CD14-positive monocyte (primary cell): ENCODE data around the gene ATP2C2. TPM values are rescaled to one million over a fixed set of nuclear protein-coding genes. Genes with fewer than 3 reads are reported as not detected.

ENCODE experiments used
- DNase-seq, 3 donors: peaks; one replicate each; pipeline ENCODE4 v3.0.0-alpha.2; 2011 to 2022
- H2AFZ ChIP-seq: 2 replicates; pipeline ENCODE4 v1.6.0; 2012; ENCODE audit warnings: mild to moderate bottlenecking, low read depth, low read length, inconsistent platforms; ENCODE audit not compliant: insufficient read depth, poor library complexity, severe bottlenecking
- H3K27ac ChIP-seq, 2 donors: 1 replicate in 1 of 2; 2 replicates in 1 of 2; pipeline ENCODE4 v1.5.1; 2012 to 2013; ENCODE audit warnings: low read length in 2 of 2, control low read depth in 1 of 2, inconsistent platforms in 1 of 2, low read depth in 1 of 2, mild to moderate bottlenecking in 1 of 2
- H3K27me3 ChIP-seq, 2 donors: one replicate each; pipeline versions ENCODE4 v1.6.0 to v1.6.1; 2011 to 2013; ENCODE audit warnings: low read length in 2 of 2; ENCODE audit not compliant: control insufficient read depth in 2 of 2, insufficient read depth in 2 of 2
- H3K36me3 ChIP-seq, 2 donors: replicated peaks in 1 of 2; 1 replicate in 1 of 2; 2 replicates in 1 of 2; pipeline versions ENCODE4 v1.5.1 to v1.6.1; 2012 to 2013; ENCODE audit warnings: low read length in 2 of 2, control low read depth in 1 of 2, inconsistent platforms in 1 of 2, mild to moderate bottlenecking in 1 of 2; ENCODE audit not compliant: insufficient read depth in 2 of 2, control insufficient read depth in 1 of 2
- H3K4me1 ChIP-seq, 2 donors: 1 replicate in 1 of 2; 2 replicates in 1 of 2; pipeline versions ENCODE4 v1.5.1 to v1.6.1; 2012 to 2013; ENCODE audit warnings: low read length in 2 of 2, control low read depth in 1 of 2, inconsistent platforms in 1 of 2, mild to moderate bottlenecking in 1 of 2, moderate library complexity in 1 of 2; ENCODE audit not compliant: insufficient read depth in 2 of 2, control insufficient read depth in 1 of 2
- H3K4me2 ChIP-seq: replicated peaks from 2 replicates; pipeline ENCODE3; 2012; ENCODE audit warnings: low read length, moderate library complexity, mild to moderate bottlenecking; ENCODE audit not compliant: poor library complexity, severe bottlenecking; ENCODE audit errors: extremely low read depth
- H3K4me3 ChIP-seq, 3 experiments: fragments of 200-600 bp in 1 of 3; sonication (generic) in 1 of 3; replicated peaks in 1 of 3; 1 replicate in 2 of 3; 2 replicates in 1 of 3; pipeline ENCODE4 v1.5.1; 2011 to 2013; ENCODE audit warnings: low read length in 3 of 3, mild to moderate bottlenecking in 3 of 3, control low read depth in 2 of 3, low read depth in 2 of 3, inconsistent platforms in 1 of 3, moderate library complexity in 1 of 3
- H3K79me2 ChIP-seq: 2 replicates; pipeline ENCODE4 v1.6.0; 2012; ENCODE audit warnings: mild to moderate bottlenecking, control low read depth, inconsistent platforms, low read length, moderate library complexity; ENCODE audit not compliant: insufficient read depth
- H3K9ac ChIP-seq: 2 replicates; pipeline ENCODE4 v1.6.0; 2017; ENCODE audit warnings: low read length, mild to moderate bottlenecking; ENCODE audit not compliant: insufficient read depth, poor library complexity, severe bottlenecking
- H3K9me3 ChIP-seq, 2 donors: replicated peaks in 1 of 2; 1 replicate in 1 of 2; 2 replicates in 1 of 2; pipeline versions ENCODE4 v1.5.1 to v1.6.1; 2012 to 2013; ENCODE audit warnings: low read length in 2 of 2, control low read depth in 1 of 2; ENCODE audit not compliant: control insufficient read depth in 1 of 2, insufficient read depth in 1 of 2
- H4K20me1 ChIP-seq: 2 replicates; pipeline ENCODE4 v1.6.0; 2012; ENCODE audit warnings: mild to moderate bottlenecking, low read length, control low read depth, moderate library complexity; ENCODE audit not compliant: insufficient read depth
- H3K27ac Mint-ChIP-seq, 7 donors: one replicate each; pipeline ENCODE4 v1.8.0; 2020; ENCODE audit warnings: mild to moderate bottlenecking in 7 of 7, mixed read lengths in 7 of 7, moderate library complexity in 6 of 7, inconsistent platforms in 2 of 7
- H3K27me3 Mint-ChIP-seq, 3 donors: one replicate each; pipeline ENCODE4 v1.8.0; 2021 to 2022; ENCODE audit warnings: low read depth in 3 of 3, mild to moderate bottlenecking in 3 of 3, mixed read lengths in 3 of 3, moderate library complexity in 3 of 3, inconsistent platforms in 1 of 3
- H3K36me3 Mint-ChIP-seq, 2 donors: one replicate each; pipeline ENCODE4 v1.8.0; 2020; ENCODE audit warnings: mixed read lengths in 2 of 2, inconsistent platforms in 1 of 2, mild to moderate bottlenecking in 1 of 2
- H3K4me1 Mint-ChIP-seq: one replicate; pipeline ENCODE4 v1.8.0; 2020; ENCODE audit warnings: mild to moderate bottlenecking, mixed read lengths
- H3K4me3 Mint-ChIP-seq, 2 donors: one replicate each; pipeline ENCODE4 v1.8.0; 2020; ENCODE audit warnings: mild to moderate bottlenecking in 2 of 2, mixed read lengths in 2 of 2, moderate library complexity in 1 of 2
- H3K9me3 Mint-ChIP-seq, 7 donors: one replicate each; pipeline ENCODE4 v1.8.0; 2020 to 2022; ENCODE audit warnings: mixed read lengths in 7 of 7, mild to moderate bottlenecking in 6 of 7, moderate library complexity in 6 of 7, inconsistent platforms in 2 of 7
- WGBS: methylation state at CpG from one replicate; pipeline ENCODE4 v1.1.5; 2013; ENCODE audit warnings: missing lambda C conversion rate; ENCODE audit not compliant: insufficient coverage; 5-methylcytosine and 5-hydroxymethylcytosine counted together
- intact Hi-C, 2 donors: fragments of 100-400 bp; cut with micrococcal nuclease; formaldehyde crosslinking; loops; one replicate each; pipeline versions ENCODE4 v1.15.0 to v1.15.1; 2023
- polyA plus RNA-seq, 3 donors: library from polyadenylated mRNA; depleted of rRNA in 1 of 3; unstranded in 2 of 3; stranded (reverse) in 1 of 3; fragments of 300-500 nt in 2 of 3; fragments of >200 nt in 1 of 3; fragmentation: Illumina TruSeq in 2 of 3; gene quantifications; 1 replicate in 2 of 3; 2 replicates in 1 of 3; pipeline ENCODE4 v1.2.3, GENCODE V29; 2012 to 2021
- TF ChIP-seq, protein P1 (sequence below): fragments of 200-600 bp; IDR thresholded peaks from one replicate; pipeline ENCODE4 v1.8.0; 2022; ENCODE audit warnings: antibody characterized with exemption, mild to moderate bottlenecking

Gene ATP2C2
- polyA plus RNA-seq, 3 donors: 0.05 TPM; not detected in 2

DNA sequence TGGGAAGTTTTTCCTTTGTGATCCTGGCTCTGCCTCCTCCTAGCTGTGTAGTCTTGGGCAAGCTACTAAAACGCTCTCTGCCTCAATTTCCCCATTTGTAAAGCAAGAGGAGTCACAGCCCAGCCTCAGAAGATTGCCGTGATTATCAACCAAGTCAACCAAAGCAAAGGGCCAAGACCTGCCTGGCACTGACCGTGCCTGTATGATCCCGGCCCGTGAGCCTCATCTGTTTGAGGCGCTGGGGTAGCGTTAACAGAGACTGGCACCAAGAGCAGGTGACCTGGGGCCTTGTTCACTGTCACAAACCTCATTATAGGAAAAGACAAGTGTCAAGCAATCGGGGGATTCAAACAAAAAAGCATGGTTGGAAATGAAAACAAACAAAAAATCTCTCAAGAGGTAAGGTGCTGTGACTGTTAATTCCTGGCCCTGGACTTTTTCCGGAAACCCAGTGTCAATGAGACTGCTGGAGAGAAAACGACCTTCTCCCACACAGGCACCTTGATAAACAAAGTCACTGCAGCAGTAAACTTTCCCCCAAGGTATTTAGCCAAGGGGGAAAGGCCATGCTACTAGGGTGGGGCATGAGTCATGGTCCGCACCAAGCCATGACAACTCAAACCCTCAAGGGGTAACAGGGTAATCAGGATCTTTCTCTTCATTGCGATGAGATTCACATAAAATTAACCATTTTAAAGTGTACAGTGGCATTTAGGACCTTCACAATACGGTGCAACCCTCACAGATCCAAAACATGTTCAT lies 130.7 kb downstream of the ATP2C2 start:
- peaks cover 5% of the 10 kb centered on the region for H3K4me1 Mint-ChIP-seq
- no peak overlapping the region for H3K4me3 ChIP-seq
- H4K20me1 ChIP-seq: no peaks in the 10 kb centered on the region
- no peak overlapping the region for H3K27ac ChIP-seq
- no peak overlapping the region for H3K9ac ChIP-seq
- no peaks in the 10 kb centered on the region for H3K79me2 ChIP-seq
- peaks cover 0 to 2% (median 0%) of the 10 kb centered on the region in 3 donors for H3K27me3 Mint-ChIP-seq
- peaks cover 0 to 7% (median 4%) of the 10 kb centered on the region in 7 donors for H3K9me3 Mint-ChIP-seq
- TF ChIP-seq, protein P1, sequence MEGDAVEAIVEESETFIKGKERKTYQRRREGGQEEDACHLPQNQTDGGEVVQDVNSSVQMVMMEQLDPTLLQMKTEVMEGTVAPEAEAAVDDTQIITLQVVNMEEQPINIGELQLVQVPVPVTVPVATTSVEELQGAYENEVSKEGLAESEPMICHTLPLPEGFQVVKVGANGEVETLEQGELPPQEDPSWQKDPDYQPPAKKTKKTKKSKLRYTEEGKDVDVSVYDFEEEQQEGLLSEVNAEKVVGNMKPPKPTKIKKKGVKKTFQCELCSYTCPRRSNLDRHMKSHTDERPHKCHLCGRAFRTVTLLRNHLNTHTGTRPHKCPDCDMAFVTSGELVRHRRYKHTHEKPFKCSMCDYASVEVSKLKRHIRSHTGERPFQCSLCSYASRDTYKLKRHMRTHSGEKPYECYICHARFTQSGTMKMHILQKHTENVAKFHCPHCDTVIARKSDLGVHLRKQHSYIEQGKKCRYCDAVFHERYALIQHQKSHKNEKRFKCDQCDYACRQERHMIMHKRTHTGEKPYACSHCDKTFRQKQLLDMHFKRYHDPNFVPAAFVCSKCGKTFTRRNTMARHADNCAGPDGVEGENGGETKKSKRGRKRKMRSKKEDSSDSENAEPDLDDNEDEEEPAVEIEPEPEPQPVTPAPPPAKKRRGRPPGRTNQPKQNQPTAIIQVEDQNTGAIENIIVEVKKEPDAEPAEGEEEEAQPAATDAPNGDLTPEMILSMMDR: no peak
- no peak overlapping the region for H2AFZ ChIP-seq
- no peak overlapping the region for H3K4me2 ChIP-seq
- peaks cover 5 to 6% of the 10 kb centered on the region in 2 donors for H3K4me1 ChIP-seq
- no peak overlapping the region for H3K27ac Mint-ChIP-seq
- H3K27me3 ChIP-seq: no peaks in the 10 kb centered on the region
- no peak overlapping the region for H3K4me3 Mint-ChIP-seq
- peaks cover 4 to 39% of the 10 kb centered on the region in 2 donors for H3K36me3 ChIP-seq
- intact Hi-C loops: no loop called here
- peaks cover 39 to 48% of the 10 kb centered on the region in 2 donors for H3K36me3 Mint-ChIP-seq
- WGBS: 96% methylated on average over 10 of the region's 13 CpGs
- no peak for DNase-seq
- no peaks in the 10 kb centered on the region for H3K9me3 ChIP-seq

DNA sequence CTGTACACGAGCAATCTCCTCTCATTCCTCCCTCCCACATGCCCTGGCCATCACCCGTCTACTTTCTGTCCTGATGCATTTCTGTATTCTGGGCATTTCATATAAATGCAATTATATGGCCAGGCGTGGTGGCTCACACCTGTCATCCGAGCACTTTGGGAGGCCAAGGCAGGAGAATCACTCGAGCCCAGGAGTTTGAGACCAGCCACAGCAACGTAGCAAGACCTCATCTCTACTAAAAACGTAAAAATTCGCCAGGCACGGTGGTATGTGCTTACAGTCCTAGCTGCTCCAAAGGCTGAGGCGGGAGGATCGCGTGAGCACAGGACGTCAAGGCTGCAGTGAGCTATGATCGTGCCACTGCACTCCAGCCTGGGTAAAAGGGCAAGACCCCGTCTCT lies 131.3 kb downstream of the ATP2C2 start:
- Histone ChIP-seq H3K36me3 (peaks cover 4 to 33% of the 10 kb centered on the region in 2 donors), H4K20me1 (no peaks in the 10 kb centered on the region), H3K79me2 (no peaks in the 10 kb centered on the region), H3K27me3 (no peaks in the 10 kb centered on the region), H3K27ac (no peak overlapping the region), H3K4me3 (no peak overlapping the region), H3K4me1 (peaks cover 8 to 11% of the 10 kb centered on the region in 2 donors), H3K9ac (no peak overlapping the region), H2AFZ (no peak overlapping the region), H3K9me3 (no peaks in the 10 kb centered on the region), H3K4me2 (no peak overlapping the region)
- Mint-ChIP-seq H3K27me3 (peaks cover 0 to 2% (median 0%) of the 10 kb centered on the region in 3 donors), H3K4me1 (peaks cover 6% of the 10 kb centered on the region), H3K27ac (no peak overlapping the region), H3K4me3 (no peak overlapping the region), H3K9me3 (peaks cover 0 to 4% (median 0%) of the 10 kb centered on the region in 7 donors), H3K36me3 (peaks cover 34 to 42% of the 10 kb centered on the region in 2 donors)
- no peak for DNase-seq
- WGBS: over 99% methylated on average over 15 of the region's 15 CpGs
- intact Hi-C loops: loop anchor here in 1 of 2 donors (10.0 kb wide), 2 partner anchors 225 to 535 kb away; partner anchors contain the start of gene NECAB2
- TF ChIP-seq, protein P1: no peak
